ENCODE results near the gene RNF175. TPM values are rescaled to one million over a fixed set of nuclear protein-coding genes. Genes with fewer than 3 reads are reported as not detected.
A peak's percentile ranks its signal among the peaks of the same experiment; 100 is the strongest.

The RNF175 gene
- total RNA-seq, 1 donor from 2014 or later, result not detected

DNA sequence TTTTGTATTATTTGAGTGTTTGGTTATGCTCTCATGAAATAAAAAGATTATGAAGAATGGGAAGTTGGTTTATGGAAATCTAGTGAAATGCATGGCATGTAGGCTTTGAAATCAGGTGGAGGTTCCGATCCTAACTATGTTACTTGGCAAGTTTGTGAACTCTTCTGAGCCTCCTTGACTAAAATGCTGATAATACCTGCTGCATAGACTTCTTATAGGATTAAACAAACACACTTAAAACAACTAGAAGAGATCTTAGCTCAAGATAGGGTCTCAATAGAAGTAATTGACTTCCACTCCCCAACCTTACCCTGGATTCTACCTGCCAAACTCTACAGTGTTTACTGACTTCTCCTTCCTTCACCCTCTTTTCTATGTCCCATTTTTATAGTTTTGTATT, 97.9 kb downstream of the RNF175 start:
- peak overlapping the region; percentile 48 to 62 for H3K27ac ChIP-seq

DNA sequence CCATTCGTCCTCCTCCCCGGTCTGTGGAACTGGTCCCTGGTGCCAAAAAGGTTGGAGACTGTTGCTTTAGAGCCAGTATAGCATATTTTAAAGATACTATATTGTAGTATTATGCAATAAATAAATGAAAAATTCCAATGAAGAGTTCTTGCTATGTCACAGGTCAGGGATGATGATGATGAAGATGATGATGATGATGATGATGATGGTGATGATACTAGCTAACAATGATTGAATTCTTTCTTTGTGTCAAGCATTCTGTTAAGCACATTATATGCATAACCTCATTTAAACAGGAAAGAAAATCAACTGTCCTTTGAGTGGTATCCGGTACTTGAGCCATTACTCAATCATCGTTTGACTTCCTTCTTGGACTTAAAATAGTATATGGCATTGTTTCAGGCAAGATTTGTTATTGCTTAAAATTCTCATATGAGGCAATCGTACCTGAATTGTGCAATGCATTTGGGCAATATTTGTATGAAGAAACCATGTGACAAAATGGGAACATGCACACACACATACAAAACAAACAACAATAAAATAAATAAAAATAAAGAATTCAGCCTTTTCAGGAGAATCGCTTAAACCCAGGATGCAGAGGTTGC, 98.5 kb downstream of the RNF175 start:
- TF ChIP-seq CTCF (IDR thresholded peaks at IDR 0.05), result no peak
- Histone ChIP-seq H3K4me1 (peaks cover 13 to 31% of the 10 kb centered on the region in 2 donors), H3K36me3 (no peaks in the 10 kb centered on the region), H3K4me3 (no peak overlapping the region), H3K27me3 (no peaks in the 10 kb centered on the region), H3K9me3 (peaks cover 0 to 4% of the 10 kb centered on the region in 2 donors), H3K27ac (peak overlapping the region; percentile 48 to 62)
- DNase-seq (ENCODE audit: low spot score in 2 of 2), result no peak
- intact Hi-C loops (cut with DNase I), result no loop called here

More for the DNA sequence above, 97.9 kb downstream of the RNF175 start:
- Histone ChIP-seq H3K36me3 (no peaks in the 10 kb centered on the region), H3K27me3 (no peaks in the 10 kb centered on the region), H3K9me3 (peaks cover 0 to 4% of the 10 kb centered on the region in 2 donors), H3K4me3 (no peak overlapping the region), H3K4me1 (peaks cover 10 to 25% of the 10 kb centered on the region in 2 donors)
- no peak for DNase-seq (ENCODE audit: low spot score in 2 of 2)
- no peak for TF ChIP-seq CTCF (IDR thresholded peaks at IDR 0.05)
- intact Hi-C loops (cut with DNase I), result no loop called here

Other genes with a start within 250 kb of the RNF175 start
- 19.1 TPM for gene TLR2, start 75.7 kb downstream of the RNF175 start, total RNA-seq
- gene SFRP2, start 29.1 kb upstream of the RNF175 start, total RNA-seq, result 56.2 TPM

Measured in ascending aorta (tissue), 2 donors.